GM23338 (cell line): Measurements from ENCODE around the gene GALNT16. TPM values are rescaled to one million over a fixed set of nuclear protein-coding genes. Genes with fewer than 3 reads are reported as not detected.

Experiments used
- ATAC-seq: fragments of 200-7000 bp; cut with Tn5 transposase; 3 replicates; pipeline ENCODE4 v1.9.1; 2020
- DNase-seq: peaks from one replicate; pipeline ENCODE4 v3.0.0-alpha.2; 2015; ENCODE audit warnings: low spot score
- H2AFZ ChIP-seq: fragments of 200-600 bp; sonication (generic); 2 replicates; pipeline ENCODE4 v1.8.0; 2016; ENCODE audit warnings: antibody characterized with exemption, mild to moderate bottlenecking, moderate library complexity
- H3F3A ChIP-seq: fragments of 200-600 bp; sonication (generic); replicated peaks from 2 replicates; pipeline ENCODE4 v1.8.0; 2017; ENCODE audit warnings: antibody characterized with exemption, mixed run types, low read depth
- H3K27ac ChIP-seq: fragments of 200-600 bp; sonication (generic); 2 replicates; pipeline ENCODE4 v1.6.1; 2016; ENCODE audit warnings: low read depth
- H3K27me3 ChIP-seq: fragments of 200-600 bp; sonication (generic); 2 replicates; pipeline ENCODE4 v1.8.0; 2016; ENCODE audit warnings: mild to moderate bottlenecking, mixed run types, moderate library complexity; ENCODE audit not compliant: insufficient read depth
- H3K36me3 ChIP-seq: fragments of 200-600 bp; sonication (generic); 2 replicates; pipeline ENCODE4 v1.8.0; 2016; ENCODE audit warnings: mild to moderate bottlenecking; ENCODE audit not compliant: insufficient read depth
- H3K4me1 ChIP-seq: fragments of 200-600 bp; sonication (generic); 2 replicates; pipeline ENCODE4 v1.8.0; 2016; ENCODE audit warnings: mild to moderate bottlenecking, moderate library complexity; ENCODE audit not compliant: insufficient read depth
- H3K4me2 ChIP-seq: fragments of 200-600 bp; sonication (generic); 2 replicates; pipeline ENCODE4 v1.7.1; 2017; ENCODE audit warnings: mixed run types
- H3K4me3 ChIP-seq: fragments of 200-600 bp; sonication (generic); 2 replicates; pipeline ENCODE4 v1.6.1; 2016; ENCODE audit warnings: mixed run types
- H3K79me2 ChIP-seq: fragments of 200-600 bp; sonication (generic); replicated peaks from 2 replicates; pipeline ENCODE4 v1.8.0; 2017; ENCODE audit warnings: mild to moderate bottlenecking; ENCODE audit not compliant: insufficient read depth
- H3K9me2 ChIP-seq: fragments of 200-600 bp; sonication (generic); 2 replicates; pipeline ENCODE4 v1.8.0; 2017; ENCODE audit not compliant: insufficient read depth
- H4K20me1 ChIP-seq: fragments of 200-600 bp; sonication (generic); replicated peaks from 2 replicates; pipeline ENCODE4 v1.8.0; 2017; ENCODE audit warnings: mild to moderate bottlenecking; ENCODE audit not compliant: insufficient read depth
- H3K27ac Mint-ChIP-seq: 2 replicates; pipeline ENCODE4 v1.8.0; 2020; ENCODE audit warnings: inconsistent platforms, mild to moderate bottlenecking, moderate library complexity, mixed read lengths
- H3K27me3 Mint-ChIP-seq: 3 replicates; pipeline ENCODE4 v1.8.0; 2022; ENCODE audit warnings: low read depth, mild to moderate bottlenecking, moderate library complexity, mixed read lengths, inconsistent platforms; ENCODE audit not compliant: insufficient read depth, poor library complexity
- H3K36me3 Mint-ChIP-seq: 3 replicates; pipeline ENCODE4 v1.8.0; 2021; ENCODE audit warnings: low read depth, mild to moderate bottlenecking, inconsistent platforms, moderate library complexity, mixed read lengths
- H3K4me1 Mint-ChIP-seq: 3 replicates; pipeline ENCODE4 v1.8.0; 2020; ENCODE audit warnings: mild to moderate bottlenecking, inconsistent platforms, mixed read lengths
- H3K4me3 Mint-ChIP-seq: 3 replicates; pipeline ENCODE4 v1.8.0; 2021; ENCODE audit warnings: moderate library complexity, mild to moderate bottlenecking, inconsistent platforms, mixed read lengths
- H3K9me3 Mint-ChIP-seq: 3 replicates; pipeline ENCODE4 v1.8.0; 2020; ENCODE audit warnings: moderate library complexity, mild to moderate bottlenecking, inconsistent platforms, mixed read lengths
- CREB1 ChIP-seq: fragments of 250-450 bp; sonication (Bioruptor Pico); IDR thresholded peaks from 2 replicates; pipeline ENCODE4 v1.5.0; 2020; ENCODE audit warnings: low read depth, mild to moderate bottlenecking, moderate library complexity
- EZH2 ChIP-seq: fragments of 200-600 bp; sonication (generic); IDR thresholded peaks from one replicate; pipeline ENCODE4 v1.8.0; 2017; ENCODE audit warnings: antibody characterized with exemption, mild to moderate bottlenecking, low read depth; ENCODE audit not compliant: unreplicated experiment
- EZH2phosphoT487 ChIP-seq: fragments of 200-600 bp; sonication (generic); IDR thresholded peaks from one replicate; pipeline ENCODE4 v1.8.1; 2018; ENCODE audit warnings: antibody characterized with exemption; ENCODE audit not compliant: unreplicated experiment
- JUNB ChIP-seq: IDR thresholded peaks from one replicate; pipeline ENCODE4 v1.6.1; 2016; ENCODE audit warnings: antibody characterized with exemption; ENCODE audit not compliant: unreplicated experiment
- NANOG ChIP-seq: IDR thresholded peaks from 2 replicates; pipeline ENCODE4 v1.6.1; 2016; ENCODE audit warnings: antibody characterized with exemption, borderline replicate concordance
- POLR2AphosphoS5 ChIP-seq: IDR thresholded peaks from 2 replicates; pipeline ENCODE4 v1.6.1; 2016; ENCODE audit warnings: antibody characterized with exemption, low read depth
- STAT1 ChIP-seq: IDR thresholded peaks from one replicate; pipeline ENCODE4 v1.6.1; 2016; ENCODE audit warnings: antibody characterized with exemption; ENCODE audit not compliant: unreplicated experiment
- ZNF114 ChIP-seq: fragments of 250-450 bp; sonication (Bioruptor Pico); IDR thresholded peaks from 2 replicates; pipeline ENCODE4 v1.5.0; 2020; ENCODE audit warnings: mild to moderate bottlenecking, moderate library complexity
- ZNF331 ChIP-seq: fragments of 250-450 bp; sonication (Bioruptor Pico); IDR thresholded peaks from 2 replicates; pipeline ENCODE4 v1.5.0; 2020; ENCODE audit warnings: low read depth, mild to moderate bottlenecking, moderate library complexity
- polyA plus RNA-seq: library from polyadenylated mRNA; unstranded; fragments of >200 nt; fragmentation: Nextera tagmentation; extraction: Ambion mirVana; gene quantifications from 2 replicates; pipeline ENCODE4 v1.2.1, GENCODE V29; 2016
- total RNA-seq: library from RNA; depleted of rRNA; stranded (reverse); fragments of >200 nt; shearing (Covaris generic); gene quantifications from 2 replicates; pipeline ENCODE4 v1.2.3, GENCODE V29; 2014
- TF ChIP-seq, protein P1 (sequence below), 2 experiments: fragments of 200-600 bp in 1 of 2; sonication (generic) in 1 of 2; conservative IDR thresholded peaks; 2 replicates each; pipeline versions ENCODE4 v1.5.1 to v1.6.1; 2016 to 2017; ENCODE audit warnings: antibody characterized with exemption in 2 of 2, low read depth in 2 of 2, mild to moderate bottlenecking in 2 of 2, moderate library complexity in 1 of 2
- TF ChIP-seq, protein P2 (sequence below): IDR thresholded peaks from one replicate; pipeline ENCODE4 v1.6.1; 2018; ENCODE audit warnings: antibody characterized with exemption; ENCODE audit not compliant: unreplicated experiment
- TF ChIP-seq, protein P3 (sequence below): fragments of 250-450 bp; sonication (Bioruptor Pico); IDR thresholded peaks from 2 replicates; pipeline ENCODE4 v1.5.0; 2020; ENCODE audit warnings: mild to moderate bottlenecking, moderate library complexity
- TF ChIP-seq, protein P4 (sequence below): IDR thresholded peaks from 2 replicates; pipeline ENCODE4 v1.6.1; 2016; ENCODE audit warnings: antibody characterized with exemption

Gene GALNT16
- total and polyA plus RNA-seq, 2 experiments from 2014 or later: 1.5 to 2.9 TPM

DNA sequence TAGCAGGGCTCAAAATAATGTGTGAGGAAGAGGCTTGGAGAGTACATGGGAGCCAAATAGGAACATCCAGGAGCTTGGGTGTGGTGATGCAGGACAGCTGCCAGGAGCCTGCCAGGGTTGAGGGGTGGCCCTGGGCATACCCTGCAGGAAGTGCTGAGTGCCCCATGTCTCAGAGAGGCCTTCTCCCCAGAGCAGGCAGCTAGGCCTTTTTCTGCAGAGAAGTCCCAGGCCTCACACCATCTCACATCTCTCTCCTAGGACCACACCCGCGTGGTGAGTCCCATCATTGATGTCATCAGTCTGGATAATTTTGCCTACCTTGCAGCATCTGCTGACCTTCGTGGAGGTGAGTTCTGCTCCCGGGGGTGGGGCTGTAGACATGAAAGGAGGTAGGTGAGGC is 71.2 kb downstream of the GALNT16 start:
- DNase-seq (no peak), ATAC-seq (no peak)
- H3K4me3 ChIP-seq: no peak overlapping the region
- H3K36me3 ChIP-seq: no peaks in the 10 kb centered on the region
- Mint-ChIP-seq H3K27ac (no peak overlapping the region), H3K4me3 (no peak overlapping the region), H3K27me3 (no peaks in the 10 kb centered on the region), H3K9me3 (no peaks in the 10 kb centered on the region), H3K4me1 (no peaks in the 10 kb centered on the region; the same call in 2 of the 3 replicates), H3K36me3 (no peaks in the 10 kb centered on the region)
- TF ChIP-seq, protein P1, sequence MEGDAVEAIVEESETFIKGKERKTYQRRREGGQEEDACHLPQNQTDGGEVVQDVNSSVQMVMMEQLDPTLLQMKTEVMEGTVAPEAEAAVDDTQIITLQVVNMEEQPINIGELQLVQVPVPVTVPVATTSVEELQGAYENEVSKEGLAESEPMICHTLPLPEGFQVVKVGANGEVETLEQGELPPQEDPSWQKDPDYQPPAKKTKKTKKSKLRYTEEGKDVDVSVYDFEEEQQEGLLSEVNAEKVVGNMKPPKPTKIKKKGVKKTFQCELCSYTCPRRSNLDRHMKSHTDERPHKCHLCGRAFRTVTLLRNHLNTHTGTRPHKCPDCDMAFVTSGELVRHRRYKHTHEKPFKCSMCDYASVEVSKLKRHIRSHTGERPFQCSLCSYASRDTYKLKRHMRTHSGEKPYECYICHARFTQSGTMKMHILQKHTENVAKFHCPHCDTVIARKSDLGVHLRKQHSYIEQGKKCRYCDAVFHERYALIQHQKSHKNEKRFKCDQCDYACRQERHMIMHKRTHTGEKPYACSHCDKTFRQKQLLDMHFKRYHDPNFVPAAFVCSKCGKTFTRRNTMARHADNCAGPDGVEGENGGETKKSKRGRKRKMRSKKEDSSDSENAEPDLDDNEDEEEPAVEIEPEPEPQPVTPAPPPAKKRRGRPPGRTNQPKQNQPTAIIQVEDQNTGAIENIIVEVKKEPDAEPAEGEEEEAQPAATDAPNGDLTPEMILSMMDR (conservative IDR thresholded peaks at IDR 0.05; ENCODE audit: low read depth in 2 of 2): no peak
- TF ChIP-seq EZH2phosphoT487 (no peak), ZNF114 (no peak), NANOG (no peak), JUNB (no peak), ZNF331 (CRISPR knock-in tag) (no peak), EZH2 (no peak), POLR2AphosphoS5 (no peak), CREB1 (CRISPR knock-in tag) (no peak), STAT1 (no peak)
- TF ChIP-seq, protein P2, sequence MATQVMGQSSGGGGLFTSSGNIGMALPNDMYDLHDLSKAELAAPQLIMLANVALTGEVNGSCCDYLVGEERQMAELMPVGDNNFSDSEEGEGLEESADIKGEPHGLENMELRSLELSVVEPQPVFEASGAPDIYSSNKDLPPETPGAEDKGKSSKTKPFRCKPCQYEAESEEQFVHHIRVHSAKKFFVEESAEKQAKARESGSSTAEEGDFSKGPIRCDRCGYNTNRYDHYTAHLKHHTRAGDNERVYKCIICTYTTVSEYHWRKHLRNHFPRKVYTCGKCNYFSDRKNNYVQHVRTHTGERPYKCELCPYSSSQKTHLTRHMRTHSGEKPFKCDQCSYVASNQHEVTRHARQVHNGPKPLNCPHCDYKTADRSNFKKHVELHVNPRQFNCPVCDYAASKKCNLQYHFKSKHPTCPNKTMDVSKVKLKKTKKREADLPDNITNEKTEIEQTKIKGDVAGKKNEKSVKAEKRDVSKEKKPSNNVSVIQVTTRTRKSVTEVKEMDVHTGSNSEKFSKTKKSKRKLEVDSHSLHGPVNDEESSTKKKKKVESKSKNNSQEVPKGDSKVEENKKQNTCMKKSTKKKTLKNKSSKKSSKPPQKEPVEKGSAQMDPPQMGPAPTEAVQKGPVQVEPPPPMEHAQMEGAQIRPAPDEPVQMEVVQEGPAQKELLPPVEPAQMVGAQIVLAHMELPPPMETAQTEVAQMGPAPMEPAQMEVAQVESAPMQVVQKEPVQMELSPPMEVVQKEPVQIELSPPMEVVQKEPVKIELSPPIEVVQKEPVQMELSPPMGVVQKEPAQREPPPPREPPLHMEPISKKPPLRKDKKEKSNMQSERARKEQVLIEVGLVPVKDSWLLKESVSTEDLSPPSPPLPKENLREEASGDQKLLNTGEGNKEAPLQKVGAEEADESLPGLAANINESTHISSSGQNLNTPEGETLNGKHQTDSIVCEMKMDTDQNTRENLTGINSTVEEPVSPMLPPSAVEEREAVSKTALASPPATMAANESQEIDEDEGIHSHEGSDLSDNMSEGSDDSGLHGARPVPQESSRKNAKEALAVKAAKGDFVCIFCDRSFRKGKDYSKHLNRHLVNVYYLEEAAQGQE: no peak
- TF ChIP-seq, protein P3, sequence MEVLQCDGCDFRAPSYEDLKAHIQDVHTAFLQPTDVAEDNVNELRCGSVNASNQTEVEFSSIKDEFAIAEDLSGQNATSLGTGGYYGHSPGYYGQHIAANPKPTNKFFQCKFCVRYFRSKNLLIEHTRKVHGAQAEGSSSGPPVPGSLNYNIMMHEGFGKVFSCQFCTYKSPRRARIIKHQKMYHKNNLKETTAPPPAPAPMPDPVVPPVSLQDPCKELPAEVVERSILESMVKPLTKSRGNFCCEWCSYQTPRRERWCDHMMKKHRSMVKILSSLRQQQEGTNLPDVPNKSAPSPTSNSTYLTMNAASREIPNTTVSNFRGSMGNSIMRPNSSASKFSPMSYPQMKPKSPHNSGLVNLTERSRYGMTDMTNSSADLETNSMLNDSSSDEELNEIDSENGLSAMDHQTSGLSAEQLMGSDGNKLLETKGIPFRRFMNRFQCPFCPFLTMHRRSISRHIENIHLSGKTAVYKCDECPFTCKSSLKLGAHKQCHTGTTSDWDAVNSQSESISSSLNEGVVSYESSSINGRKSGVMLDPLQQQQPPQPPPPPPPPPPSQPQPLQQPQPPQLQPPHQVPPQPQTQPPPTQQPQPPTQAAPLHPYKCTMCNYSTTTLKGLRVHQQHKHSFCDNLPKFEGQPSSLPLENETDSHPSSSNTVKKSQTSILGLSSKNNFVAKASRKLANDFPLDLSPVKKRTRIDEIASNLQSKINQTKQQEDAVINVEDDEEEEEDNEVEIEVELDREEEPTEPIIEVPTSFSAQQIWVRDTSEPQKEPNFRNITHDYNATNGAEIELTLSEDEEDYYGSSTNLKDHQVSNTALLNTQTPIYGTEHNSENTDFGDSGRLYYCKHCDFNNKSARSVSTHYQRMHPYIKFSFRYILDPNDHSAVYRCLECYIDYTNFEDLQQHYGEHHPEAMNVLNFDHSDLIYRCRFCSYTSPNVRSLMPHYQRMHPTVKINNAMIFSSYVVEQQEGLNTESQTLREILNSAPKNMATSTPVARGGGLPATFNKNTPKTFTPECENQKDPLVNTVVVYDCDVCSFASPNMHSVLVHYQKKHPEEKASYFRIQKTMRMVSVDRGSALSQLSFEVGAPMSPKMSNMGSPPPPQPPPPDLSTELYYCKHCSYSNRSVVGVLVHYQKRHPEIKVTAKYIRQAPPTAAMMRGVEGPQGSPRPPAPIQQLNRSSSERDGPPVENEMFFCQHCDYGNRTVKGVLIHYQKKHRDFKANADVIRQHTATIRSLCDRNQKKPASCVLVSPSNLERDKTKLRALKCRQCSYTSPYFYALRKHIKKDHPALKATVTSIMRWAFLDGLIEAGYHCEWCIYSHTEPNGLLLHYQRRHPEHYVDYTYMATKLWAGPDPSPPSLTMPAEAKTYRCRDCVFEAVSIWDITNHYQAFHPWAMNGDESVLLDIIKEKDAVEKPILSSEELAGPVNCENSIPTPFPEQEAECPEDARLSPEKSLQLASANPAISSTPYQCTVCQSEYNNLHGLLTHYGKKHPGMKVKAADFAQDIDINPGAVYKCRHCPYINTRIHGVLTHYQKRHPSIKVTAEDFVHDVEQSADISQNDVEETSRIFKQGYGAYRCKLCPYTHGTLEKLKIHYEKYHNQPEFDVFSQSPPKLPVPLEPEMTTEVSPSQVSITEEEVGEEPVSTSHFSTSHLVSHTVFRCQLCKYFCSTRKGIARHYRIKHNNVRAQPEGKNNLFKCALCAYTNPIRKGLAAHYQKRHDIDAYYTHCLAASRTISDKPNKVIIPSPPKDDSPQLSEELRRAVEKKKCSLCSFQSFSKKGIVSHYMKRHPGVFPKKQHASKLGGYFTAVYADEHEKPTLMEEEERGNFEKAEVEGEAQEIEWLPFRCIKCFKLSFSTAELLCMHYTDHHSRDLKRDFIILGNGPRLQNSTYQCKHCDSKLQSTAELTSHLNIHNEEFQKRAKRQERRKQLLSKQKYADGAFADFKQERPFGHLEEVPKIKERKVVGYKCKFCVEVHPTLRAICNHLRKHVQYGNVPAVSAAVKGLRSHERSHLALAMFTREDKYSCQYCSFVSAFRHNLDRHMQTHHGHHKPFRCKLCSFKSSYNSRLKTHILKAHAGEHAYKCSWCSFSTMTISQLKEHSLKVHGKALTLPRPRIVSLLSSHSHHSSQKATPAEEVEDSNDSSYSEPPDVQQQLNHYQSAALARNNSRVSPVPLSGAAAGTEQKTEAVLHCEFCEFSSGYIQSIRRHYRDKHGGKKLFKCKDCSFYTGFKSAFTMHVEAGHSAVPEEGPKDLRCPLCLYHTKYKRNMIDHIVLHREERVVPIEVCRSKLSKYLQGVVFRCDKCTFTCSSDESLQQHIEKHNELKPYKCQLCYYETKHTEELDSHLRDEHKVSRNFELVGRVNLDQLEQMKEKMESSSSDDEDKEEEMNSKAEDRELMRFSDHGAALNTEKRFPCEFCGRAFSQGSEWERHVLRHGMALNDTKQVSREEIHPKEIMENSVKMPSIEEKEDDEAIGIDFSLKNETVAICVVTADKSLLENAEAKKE (CRISPR knock-in tag): no peak
- TF ChIP-seq, protein P4, sequence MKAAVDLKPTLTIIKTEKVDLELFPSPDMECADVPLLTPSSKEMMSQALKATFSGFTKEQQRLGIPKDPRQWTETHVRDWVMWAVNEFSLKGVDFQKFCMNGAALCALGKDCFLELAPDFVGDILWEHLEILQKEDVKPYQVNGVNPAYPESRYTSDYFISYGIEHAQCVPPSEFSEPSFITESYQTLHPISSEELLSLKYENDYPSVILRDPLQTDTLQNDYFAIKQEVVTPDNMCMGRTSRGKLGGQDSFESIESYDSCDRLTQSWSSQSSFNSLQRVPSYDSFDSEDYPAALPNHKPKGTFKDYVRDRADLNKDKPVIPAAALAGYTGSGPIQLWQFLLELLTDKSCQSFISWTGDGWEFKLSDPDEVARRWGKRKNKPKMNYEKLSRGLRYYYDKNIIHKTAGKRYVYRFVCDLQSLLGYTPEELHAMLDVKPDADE: no peak
- H3K9me2 ChIP-seq: no peaks in the 10 kb centered on the region
- no peaks in the 10 kb centered on the region for H3K79me2 ChIP-seq
- no peaks in the 10 kb centered on the region for H4K20me1 ChIP-seq
- H2AFZ ChIP-seq: no peak overlapping the region
- no peak overlapping the region for H3K27ac ChIP-seq
- no peaks in the 10 kb centered on the region for H3K27me3 ChIP-seq
- H3K4me2 ChIP-seq: no peak overlapping the region
- no peaks in the 10 kb centered on the region for H3F3A ChIP-seq
- no peaks in the 10 kb centered on the region for H3K4me1 ChIP-seq
